Measurements from ENCODE around the gene SH3BP5.

Gene SH3BP5

GRCh38 chr3:15310491-15311370, 21.7 kb downstream of the SH3BP5 start:
- no peak for TF ChIP-seq CTCF (IDR thresholded peaks at IDR 0.05; ENCODE audit: low read depth, low read length, missing control alignments)
- H3K4me3 ChIP-seq (ENCODE audit: low read depth, low read length): no peak overlapping the region
- peak; percentile 61 for DNase-seq (ENCODE audit: low read depth)

GRCh38 chr3:15309662-15310335, 22.6 kb downstream of the SH3BP5 start:
- H3K4me3 ChIP-seq (ENCODE audit: low read depth, low read length): no peak overlapping the region
- no peak for DNase-seq (ENCODE audit: low read depth)
- no peak for TF ChIP-seq CTCF (IDR thresholded peaks at IDR 0.05; ENCODE audit: low read depth, low read length, missing control alignments)

DNA sequence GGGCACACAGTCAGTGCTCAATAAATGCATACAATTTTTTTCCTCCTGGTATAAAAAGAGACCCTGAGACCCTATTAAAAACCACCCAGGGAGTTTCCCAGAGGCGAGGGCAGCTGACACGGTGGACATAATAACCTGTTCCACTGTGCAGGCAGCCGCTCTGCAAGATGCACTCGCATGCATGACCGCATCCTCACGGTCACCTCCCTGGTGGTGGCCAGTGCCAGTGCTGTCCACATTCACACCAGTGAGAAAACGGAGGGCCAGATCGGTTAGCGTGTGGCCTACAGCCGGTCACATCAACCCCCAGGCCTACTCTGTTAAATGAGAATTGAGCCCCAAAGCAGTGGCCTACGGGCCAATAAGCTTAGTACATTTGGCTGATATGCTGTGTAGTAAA, 24.8 kb downstream of the SH3BP5 start:
- H3K4me3 ChIP-seq (ENCODE audit: low read depth, low read length): no peak overlapping the region
- no peak for TF ChIP-seq CTCF (IDR thresholded peaks at IDR 0.05; ENCODE audit: low read depth, low read length, missing control alignments)
- no peak for DNase-seq (ENCODE audit: low read depth)

DNA sequence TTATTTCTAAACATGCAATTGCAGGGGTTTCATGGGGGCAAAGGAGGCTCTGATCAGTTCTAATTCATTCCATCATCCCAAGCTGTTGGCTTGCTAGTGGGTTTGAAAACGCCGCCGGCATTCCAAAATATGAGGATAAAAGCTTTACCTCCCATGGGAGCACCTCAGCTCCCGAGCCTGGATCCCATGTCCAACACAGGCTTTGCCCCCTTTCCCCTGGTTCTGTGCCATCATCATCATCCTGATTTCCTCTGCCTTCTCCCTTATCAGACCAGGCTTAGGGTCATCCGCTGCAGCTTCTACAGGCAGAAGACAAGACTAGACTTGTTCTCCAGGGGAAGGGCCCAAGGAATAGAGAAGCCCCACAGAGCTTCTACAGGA, 25.4 kb downstream of the SH3BP5 start:
- H3K4me3 ChIP-seq (ENCODE audit: low read depth, low read length): no peak overlapping the region
- no peak for DNase-seq (ENCODE audit: low read depth)
- TF ChIP-seq CTCF (IDR thresholded peaks at IDR 0.05; ENCODE audit: low read depth, low read length, missing control alignments): no peak

DNA sequence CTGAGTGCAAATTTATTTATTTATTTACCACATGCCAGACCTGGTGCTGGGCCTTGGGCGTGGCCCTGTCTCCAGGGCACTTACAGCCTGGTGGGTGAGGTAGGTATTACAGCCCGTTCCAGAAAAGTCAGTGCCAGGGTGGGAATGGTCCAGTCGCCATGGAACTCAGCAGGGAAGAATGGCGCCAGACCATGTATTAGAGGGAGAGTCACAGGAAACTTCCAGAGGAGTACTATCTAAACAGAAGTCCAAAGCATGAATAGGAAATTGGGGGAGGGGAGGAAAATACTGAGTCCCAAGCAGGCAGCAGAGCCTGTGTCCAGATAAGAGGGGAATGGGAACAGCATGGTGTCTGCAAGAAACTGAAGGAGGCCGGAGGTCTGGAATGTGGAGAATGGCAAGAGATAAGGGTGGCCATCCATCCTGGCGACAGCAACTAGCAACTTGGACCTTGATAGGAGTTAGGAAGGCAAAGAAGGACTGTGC, 27.0 kb downstream of the SH3BP5 start:
- DNase-seq (ENCODE audit: low read depth): no peak
- TF ChIP-seq CTCF (IDR thresholded peaks at IDR 0.05; ENCODE audit: low read depth, low read length, missing control alignments): peak; percentile 55
- no peak overlapping the region for H3K4me3 ChIP-seq (ENCODE audit: low read depth, low read length)

DNA sequence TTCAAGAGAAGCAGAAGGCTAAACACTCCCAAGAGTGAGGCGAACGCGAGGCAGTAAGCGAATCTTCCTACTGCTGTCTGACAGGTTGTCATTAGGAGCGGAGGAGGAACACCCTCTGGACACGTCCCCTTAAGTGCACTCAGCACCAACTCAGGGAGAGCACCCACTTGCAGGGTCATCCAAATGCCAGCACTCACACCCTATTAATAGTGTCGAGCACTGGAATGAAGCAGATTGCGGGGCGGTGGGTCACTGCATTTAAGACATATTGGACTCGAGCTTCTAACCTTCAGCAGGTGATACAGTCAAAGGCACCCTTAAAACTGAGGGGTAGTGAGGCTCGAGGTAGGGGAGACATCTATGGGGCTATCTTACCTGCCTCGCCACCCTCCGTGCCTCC, 28.7 kb downstream of the SH3BP5 start:
- TF ChIP-seq CTCF (IDR thresholded peaks at IDR 0.05; ENCODE audit: low read depth, low read length, missing control alignments): no peak
- DNase-seq (ENCODE audit: low read depth): no peak
- H3K4me3 ChIP-seq (ENCODE audit: low read depth, low read length): no peak overlapping the region

Data from GM12864 (cell line).